GM12878 (cell line): ENCODE data around the gene GPM6B. TPM values are rescaled to one million over a fixed set of nuclear protein-coding genes. Genes with fewer than 3 reads are reported as not detected.

ENCODE experiments used
- ATAC-seq: fragments of 200-7000 bp; cut with Tn5 transposase; 3 replicates; pipeline ENCODE4 v1.9.1; 2020; ENCODE audit warnings: mild to moderate bottlenecking, moderate library complexity
- BruUV-seq: library from RNA; stranded (reverse); fragments of 400-500 nt; replicated peaks from 2 replicates; lab custom pipeline; 2021; lab: Mats Ljungman, UMichigan
- CTCF ChIA-PET: fragments of 300-600 bp; sonication (Branson Sonifier 250); formaldehyde crosslinking; extraction: SDS; loops from one replicate; lab custom pipeline; 2021; ENCODE audit warnings: inconsistent platforms; lab: Yijun Ruan, JAX
- POLR2A ChIA-PET: fragments of 350-600 bp; formaldehyde crosslinking; extraction: SDS; loops from one replicate; lab custom pipeline; 2021; ENCODE audit warnings: inconsistent platforms; lab: Charles Lee
- RAD21 ChIA-PET: fragments of 300-600 bp; sonication (Branson Sonifier 250); formaldehyde crosslinking; loops from one replicate; lab custom pipeline; 2023; ENCODE audit warnings: antibody characterized with exemption; ENCODE audit not compliant: unreplicated experiment; lab: Charles Lee
- SMC1A ChIA-PET: fragments of 300-600 bp; sonication (Branson Sonifier 250); formaldehyde crosslinking; loops from one replicate; lab custom pipeline; 2023; ENCODE audit not compliant: unreplicated experiment, uncharacterized antibody; lab: Charles Lee
- DNase-seq: peaks from one replicate; pipeline ENCODE4 v3.0.0-alpha.2; 2011; ENCODE audit warnings: low read depth, low spot score
- FAIRE-seq: peaks from 3 replicates; lab custom pipeline; 2011; peaks lifted over from hg19 to GRCh38; lab: Jason Lieb, UNC
- H2AFZ ChIP-seq: 2 replicates; pipeline ENCODE4 v1.6.0; 2011; ENCODE audit warnings: low read depth, low read length, control low read depth; ENCODE audit not compliant: control insufficient read depth
- H3K27ac ChIP-seq: 2 replicates; pipeline ENCODE4 v1.5.1; 2011; ENCODE audit warnings: control low read depth; ENCODE audit not compliant: control insufficient read depth, insufficient read depth
- H3K27me3 ChIP-seq, 2 experiments: replicated peaks in 1 of 2; 2 replicates each; pipeline versions ENCODE4 v1.6.0 to v1.6.1; 2011; ENCODE audit warnings: low read length in 1 of 2; ENCODE audit not compliant: control insufficient read depth in 2 of 2, insufficient read depth in 2 of 2
- H3K36me3 ChIP-seq, 2 experiments: 2 replicates each; pipeline ENCODE4 v1.5.1; 2011; ENCODE audit warnings: low read length in 1 of 2; ENCODE audit not compliant: control insufficient read depth in 2 of 2, insufficient read depth in 2 of 2
- H3K4me1 ChIP-seq: 2 replicates; pipeline ENCODE4 v1.6.1; 2011; ENCODE audit warnings: mild to moderate bottlenecking, low read length, moderate library complexity, mixed read lengths; ENCODE audit not compliant: control insufficient read depth, insufficient read depth
- H3K4me2 ChIP-seq: 2 replicates; pipeline ENCODE4 v1.6.0; 2011; ENCODE audit warnings: control low read depth; ENCODE audit not compliant: control insufficient read depth, insufficient read depth
- H3K4me3 ChIP-seq: fragments of 200-600 bp; sonication (generic); 2 replicates; pipeline ENCODE4 v1.5.1; 2016
- H3K79me2 ChIP-seq: 2 replicates; pipeline ENCODE4 v1.6.0; 2011; ENCODE audit warnings: low read length; ENCODE audit not compliant: control insufficient read depth, insufficient read depth
- H3K9ac ChIP-seq: 2 replicates; pipeline ENCODE4 v1.8.0; 2011; ENCODE audit warnings: low read length, control low read depth, mixed read lengths; ENCODE audit not compliant: control insufficient read depth, insufficient read depth
- H3K9me3 ChIP-seq: replicated peaks from 3 replicates; pipeline ENCODE4 v1.5.1; 2011; ENCODE audit warnings: mild to moderate bottlenecking, low read length; ENCODE audit not compliant: control insufficient read depth, insufficient read depth
- H4K20me1 ChIP-seq: 2 replicates; pipeline ENCODE4 v1.6.0; 2011; ENCODE audit not compliant: control insufficient read depth, insufficient read depth
- ASH2L ChIP-seq: fragments of 300-600, 200-600 bp; sonication (generic); IDR thresholded peaks from 2 replicates; pipeline ENCODE4 v1.6.1; 2017; ENCODE audit warnings: low read depth, mild to moderate bottlenecking, borderline replicate concordance
- BHLHE40 ChIP-seq, 2 experiments: fragments of 450-650 bp in 1 of 2; IDR thresholded peaks; 2 replicates each; pipeline ENCODE4 v1.6.1; 2011 to 2017; ENCODE audit warnings: low read depth in 2 of 2, borderline replicate concordance in 1 of 2, improper control_type of control experiment in 1 of 2, low read length in 1 of 2, mild to moderate bottlenecking in 1 of 2
- IRF4 ChIP-seq: IDR thresholded peaks from 2 replicates; pipeline ENCODE4 v1.6.1; 2011; ENCODE audit warnings: low read depth, low read length
- KDM1A ChIP-seq: fragments of 200-600 bp; sonication (generic); IDR thresholded peaks from 2 replicates; pipeline ENCODE4 v1.6.1; 2016; ENCODE audit warnings: borderline replicate concordance
- SREBF2 ChIP-seq: IDR thresholded peaks from 2 replicates; pipeline ENCODE4 v1.6.1; 2012; ENCODE audit warnings: mild to moderate bottlenecking, low read length
- SUPT20H ChIP-seq: IDR thresholded peaks from 2 replicates; pipeline ENCODE4 v1.6.1; 2011; ENCODE audit warnings: low read depth, mild to moderate bottlenecking, low read length, moderate library complexity, borderline replicate concordance; ENCODE audit not compliant: control insufficient read depth
- WRNIP1 ChIP-seq: IDR thresholded peaks from 2 replicates; pipeline ENCODE4 v1.6.1; 2011; ENCODE audit warnings: low read depth, low read length, improper control_type of control experiment, borderline replicate concordance
- ZBTB11 ChIP-seq: fragments of 450-650 bp; formaldehyde crosslinking; IDR thresholded peaks from 2 replicates; pipeline ENCODE4 v1.5.0; 2022; ENCODE audit warnings: mild to moderate bottlenecking, missing genetic modification characterization
- ZBTB33 ChIP-seq: fragments of 450-650 bp; IDR thresholded peaks from 2 replicates; pipeline ENCODE4 v1.6.1; 2017; ENCODE audit warnings: mild to moderate bottlenecking
- ZNF24 ChIP-seq: fragments of 450-650 bp; IDR thresholded peaks from 2 replicates; pipeline ENCODE4 v1.6.1; 2017; ENCODE audit warnings: antibody characterized with exemption, mild to moderate bottlenecking
- WGBS: methylation state at CpG from one replicate; pipeline ENCODE4 v1.1.6; 2016; ENCODE audit warnings: low lambda C conversion rate; ENCODE audit not compliant: insufficient replicate concordance, insufficient coverage; ENCODE audit errors: missing lambda C conversion rate; 5-methylcytosine and 5-hydroxymethylcytosine counted together
- in situ Hi-C: fragments of 300-500 bp; cut with MboI; formaldehyde crosslinking; loops from 9 replicates; pipeline ENCODE4 v1.14.3; 2018; ENCODE audit warnings: mixed read lengths
- intact Hi-C: fragments of 100-400 bp; cut with micrococcal nuclease; formaldehyde crosslinking; loops from one replicate; pipeline ENCODE4 v1.14.2; 2022; ENCODE audit not compliant: unreplicated experiment
- polyA plus RNA-seq, 11 experiments: library from polyadenylated mRNA; depleted of rRNA in 4 of 11; unstranded in 6 of 11; stranded (reverse) in 5 of 11; fragments of >200 nt; fragmentation: Nextera tagmentation in 4 of 11; fragmentation: Illumina TruSeq in 1 of 11; extraction: Ambion mirVana in 4 of 11; extraction: Trizol in 1 of 11; gene quantifications; 1 replicate in 1 of 11; 2 replicates in 10 of 11; pipeline versions ENCODE4 v1.2.1 to v1.2.3, GENCODE V29; 2011 to 2016; ENCODE audit warnings: inconsistent platforms in 2 of 11, missing spikeins in 2 of 11, low read depth in 1 of 11
- total RNA-seq, 4 experiments: library from RNA; depleted of rRNA in 3 of 4; stranded (reverse); fragments of >200 nt in 3 of 4; fragmentation: Illumina TruSeq in 1 of 4; extraction: Trizol in 1 of 4; gene quantifications; 2 replicates each; pipeline versions ENCODE4 v1.2.1 to v1.2.3, GENCODE V29; 2013 to 2021

GPM6B gene
- total and polyA plus RNA-seq, 10 of the 15 experiments (the other 5 are each of a cell fraction or from before 2014, with no cell fraction given) = 0.01 to 2.6 (median 0.37) TPM; not detected in 2

GRCh38 chrX:13825178-13825762, 8.4 kb upstream of the GPM6B start:
- Histone ChIP-seq H3K79me2 (no peaks in the 10 kb centered on the region), H3K27me3 (no peaks in the 10 kb centered on the region; a peak in 1 of 4 replicates), H3K36me3 (no peaks in the 10 kb centered on the region), H3K9ac (no peak overlapping the region), H3K9me3 (no peaks in the 10 kb centered on the region; the same call in 2 of the 3 replicates), H3K4me2 (no peak overlapping the region), H4K20me1 (no peaks in the 10 kb centered on the region), H3K4me1 (no peaks in the 10 kb centered on the region; the same call in 1 of the 2 replicates), H2AFZ (no peak overlapping the region), H3K27ac (no peak overlapping the region), H3K4me3 (no peak overlapping the region)
- intact Hi-C loops (no loop called here), in situ Hi-C loops (no loop called here)
- DNase-seq (no peak), FAIRE-seq (no peak), ATAC-seq (no peak)
- ChIA-PET CTCF (no interaction called here), RAD21 (no interaction called here), POLR2A (no interaction called here), SMC1A (no interaction called here)
- WGBS = 43% methylated on average over 6 of the region's 6 CpGs
- no peak for TF ChIP-seq ZNF24
- BruUV-seq = no TSS peak

- Histone ChIP-seq H3K4me3 (no peak overlapping the region), H2AFZ (no peak overlapping the region), H4K20me1 (no peaks in the 10 kb centered on the region), H3K79me2 (no peaks in the 10 kb centered on the region), H3K4me1 (no peaks in the 10 kb centered on the region; the same call in 1 of the 2 replicates), H3K9me3 (no peaks in the 10 kb centered on the region; the same call in 2 of the 3 replicates), H3K36me3 (no peaks in the 10 kb centered on the region), H3K9ac (no peak overlapping the region), H3K27ac (no peak overlapping the region), H3K4me2 (no peak overlapping the region), H3K27me3 (no peaks in the 10 kb centered on the region; a peak in 1 of 4 replicates)
- ATAC-seq = no peak
- in situ Hi-C loops = no loop called here
- BruUV-seq = no TSS peak
- SMC1A ChIA-PET = interaction anchor here (1.7 kb wide), 1 partner anchor 10 kb away, joined by 3 read pairs; no protein-coding TSS in a partner anchor
- 5% methylated on average over 6 of the region's 6 CpGs for WGBS
- intact Hi-C loops = no loop called here
- DNase-seq = no peak
- no peak for FAIRE-seq
- CTCF ChIA-PET = no interaction called here
- POLR2A ChIA-PET = no interaction called here
- RAD21 ChIA-PET = no interaction called here
- TF ChIP-seq SUPT20H (no peak), BHLHE40 (IDR thresholded peaks at IDR 0.05; ENCODE audit: borderline replicate concordance in 1 of 2, low read depth in 2 of 2, low read length in 1 of 2) (no peak), SREBF2 (no peak), KDM1A (no peak), ASH2L (no peak), WRNIP1 (no peak), ZBTB33 (no peak), IRF4 (no peak), ZBTB11 (CRISPR knock-in tag) (no peak)
These were observed 7.9 kb upstream of the GPM6B start for GRCh38 chrX:13824746-13825145.
